SJSA1 (cell line): ENCODE data around the gene ALKBH1. TPM values are rescaled to one million over a fixed set of nuclear protein-coding genes. Genes with fewer than 3 reads are reported as not detected.
"Not testable (repeated sequence)": the region's sequence is repeated elsewhere in the genome, so short reads cannot be mapped to it uniquely, and the experiment has no call there.

Source experiments
- DNase-seq, 2 experiments: peaks; one replicate each; pipeline ENCODE4 v3.0.0-alpha.2; 2015 to 2020; ENCODE audit warnings: low spot score in 2 of 2, low read depth in 1 of 2
- H3K27ac ChIP-seq: fragments of 250-450 bp; sonication (Bioruptor Pico); 2 replicates; pipeline ENCODE4 v1.5.1; 2020; ENCODE audit warnings: mild to moderate bottlenecking, moderate library complexity
- H3K27me3 ChIP-seq: fragments of 250-450 bp; sonication (Bioruptor Pico); replicated peaks from 2 replicates; pipeline ENCODE4 v1.5.1; 2020; ENCODE audit warnings: mild to moderate bottlenecking, moderate library complexity
- H3K36me3 ChIP-seq: fragments of 250-450 bp; sonication (Bioruptor Pico); 2 replicates; pipeline ENCODE4 v1.5.1; 2020; ENCODE audit warnings: mild to moderate bottlenecking
- H3K4me1 ChIP-seq: fragments of 250-450 bp; sonication (Bioruptor Pico); replicated peaks from 2 replicates; pipeline ENCODE4 v1.6.1; 2021; ENCODE audit warnings: mild to moderate bottlenecking
- H3K4me3 ChIP-seq: fragments of 250-450 bp; sonication (Bioruptor Pico); 2 replicates; pipeline ENCODE4 v1.5.1; 2020; ENCODE audit warnings: mild to moderate bottlenecking
- H3K9me3 ChIP-seq: fragments of 250-450 bp; sonication (Bioruptor Pico); replicated peaks from 2 replicates; pipeline ENCODE4 v1.5.1; 2020; ENCODE audit warnings: mild to moderate bottlenecking
- total RNA-seq: library from RNA; depleted of rRNA; stranded (reverse); fragments of >200 nt; shearing (Covaris generic); gene quantifications from 2 replicates; pipeline ENCODE4 v1.2.3, GENCODE V29; 2014

The ALKBH1 gene
- total RNA-seq, 1 experiment from 2014 or later, result 13.7 TPM

DNA sequence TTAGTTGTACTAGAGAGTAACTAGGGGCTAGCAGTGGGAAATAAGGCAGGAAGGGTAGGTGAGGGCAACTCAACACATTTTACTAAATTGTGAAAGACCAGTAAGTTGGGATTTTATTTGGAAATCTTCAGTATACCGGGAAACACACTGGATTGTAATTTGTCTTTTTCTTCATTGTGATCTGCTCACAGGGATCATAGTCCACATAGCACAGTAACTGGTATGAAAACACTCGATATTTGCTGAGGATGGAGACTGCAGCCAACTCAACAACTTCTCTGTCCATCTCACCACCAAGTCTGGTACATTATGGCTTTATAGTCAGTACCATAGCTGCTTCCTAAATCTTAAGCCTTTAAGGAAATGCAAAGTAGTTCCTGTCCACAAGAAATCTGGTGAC, 2.5 kb upstream of the ALKBH1 start:
- no peak overlapping the region for H3K27ac ChIP-seq
- no peak overlapping the region for H3K4me3 ChIP-seq
- no peak for DNase-seq
- H3K36me3 ChIP-seq, result peaks cover 55% of the 10 kb centered on the region
- H3K27me3 ChIP-seq, result no peaks in the 10 kb centered on the region
- no peaks in the 10 kb centered on the region for H3K9me3 ChIP-seq
- H3K4me1 ChIP-seq, result peaks cover 14% of the 10 kb centered on the region

DNA sequence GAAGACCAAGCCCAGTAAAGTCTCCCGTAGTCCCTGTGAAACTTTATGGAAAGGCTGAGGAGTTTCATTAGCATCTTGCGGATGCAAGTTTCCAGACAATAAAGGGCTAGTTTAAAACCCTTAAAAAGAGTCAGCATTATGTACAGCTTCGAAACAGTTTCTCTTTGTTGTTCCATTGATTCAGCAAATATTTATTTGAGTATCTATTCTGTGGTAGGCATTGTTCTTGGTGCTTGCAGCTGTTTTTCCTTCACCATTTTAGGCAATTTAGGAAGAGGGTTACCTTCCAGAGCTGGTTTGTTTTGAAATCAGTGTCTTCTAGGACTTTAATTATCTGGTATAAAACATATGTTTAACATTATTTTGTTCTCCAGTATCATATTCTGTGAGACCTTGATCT, 1.6 kb upstream of the ALKBH1 start:
- H3K9me3 ChIP-seq, result no peaks in the 10 kb centered on the region
- peak overlapping the region; percentile 72 for H3K4me3 ChIP-seq
- DNase-seq, result no peak

DNA sequence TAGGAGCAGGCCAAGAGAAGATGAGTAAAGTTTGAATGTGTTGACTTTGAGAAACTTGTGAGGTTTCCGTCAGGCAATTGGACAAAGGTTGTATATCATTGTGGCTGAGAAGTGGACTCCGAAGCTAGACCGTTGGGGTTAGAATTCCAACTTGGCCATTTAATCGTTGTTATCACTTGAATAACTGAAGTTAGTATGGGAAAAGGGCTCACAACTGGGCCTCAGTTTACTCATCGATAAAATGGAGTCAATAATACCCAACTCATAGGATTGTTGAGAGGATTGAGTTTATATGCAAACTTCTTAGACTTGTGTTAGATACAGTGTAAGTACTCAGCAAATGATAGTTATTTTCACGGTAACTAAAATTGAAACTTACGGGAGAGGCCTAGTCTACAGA, 926 bp upstream of the ALKBH1 start:
- H3K4me3 ChIP-seq, result peak overlapping the region; percentile 72
- no peak overlapping the region for H3K27ac ChIP-seq
- no peaks in the 10 kb centered on the region for H3K9me3 ChIP-seq
- no peaks in the 10 kb centered on the region for H3K27me3 ChIP-seq
- peaks cover 51% of the 10 kb centered on the region for H3K36me3 ChIP-seq
- H3K4me1 ChIP-seq, result peaks cover 14% of the 10 kb centered on the region
- no peak for DNase-seq

More for the DNA sequence above, 1.6 kb upstream of the ALKBH1 start:
- H3K27me3 ChIP-seq, result no peaks in the 10 kb centered on the region
- peaks cover 14% of the 10 kb centered on the region for H3K4me1 ChIP-seq
- peaks cover 51% of the 10 kb centered on the region for H3K36me3 ChIP-seq
- no peak overlapping the region for H3K27ac ChIP-seq

DNA sequence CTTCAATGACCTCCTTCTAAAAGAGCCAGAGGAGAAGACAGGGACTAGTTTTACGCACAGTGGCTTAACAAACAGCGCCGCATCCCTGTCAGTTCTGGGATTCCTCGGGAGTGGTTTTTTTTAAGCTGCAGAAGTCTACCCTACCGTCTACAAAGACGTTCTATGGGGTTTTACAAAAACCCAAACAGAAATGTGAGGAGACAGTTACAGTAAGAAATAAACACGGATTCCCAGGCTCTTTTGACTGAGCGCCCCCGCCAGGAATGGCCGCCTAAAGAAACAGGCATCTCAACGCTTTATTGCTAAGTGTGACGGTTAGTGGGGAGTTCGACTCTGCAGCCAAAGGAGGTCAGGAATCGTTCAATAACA, 484 bp downstream of the ALKBH1 start:
- H3K4me1 ChIP-seq, result peaks cover 14% of the 10 kb centered on the region
- H3K27ac ChIP-seq, result no peak overlapping the region
- no peaks in the 10 kb centered on the region for H3K9me3 ChIP-seq
- peak overlapping the region; percentile 72 for H3K4me3 ChIP-seq
- DNase-seq, result peak in 1 of 2 experiments; percentile 42
- H3K36me3 ChIP-seq, result peaks cover 47% of the 10 kb centered on the region
- no peaks in the 10 kb centered on the region for H3K27me3 ChIP-seq

DNA sequence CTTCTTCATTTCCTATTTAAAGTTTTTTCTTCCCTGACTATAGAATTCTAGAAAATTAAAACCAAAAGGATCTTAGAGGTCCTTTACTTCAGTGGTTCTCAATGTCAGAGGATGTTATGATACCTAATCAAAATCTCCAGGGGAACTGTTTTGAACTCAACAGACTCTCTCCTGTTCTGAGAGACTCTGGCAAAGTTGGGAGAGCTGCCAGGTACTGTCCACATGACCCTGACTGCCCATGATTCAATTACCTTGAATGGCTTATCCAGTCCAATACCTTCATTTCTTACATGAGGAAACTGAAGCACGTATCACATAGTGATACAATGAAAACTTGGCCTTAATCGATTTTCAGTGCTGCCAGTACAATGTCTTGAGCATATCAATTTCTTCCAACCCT, 16.6 kb downstream of the ALKBH1 start:
- Histone ChIP-seq H3K36me3 (peaks cover 50% of the 10 kb centered on the region), H3K27ac (no peak overlapping the region), H3K4me3 (no peak overlapping the region), H3K4me1 (no peaks in the 10 kb centered on the region), H3K27me3 (no peaks in the 10 kb centered on the region), H3K9me3 (no peaks in the 10 kb centered on the region)
- DNase-seq, result no peak

DNA sequence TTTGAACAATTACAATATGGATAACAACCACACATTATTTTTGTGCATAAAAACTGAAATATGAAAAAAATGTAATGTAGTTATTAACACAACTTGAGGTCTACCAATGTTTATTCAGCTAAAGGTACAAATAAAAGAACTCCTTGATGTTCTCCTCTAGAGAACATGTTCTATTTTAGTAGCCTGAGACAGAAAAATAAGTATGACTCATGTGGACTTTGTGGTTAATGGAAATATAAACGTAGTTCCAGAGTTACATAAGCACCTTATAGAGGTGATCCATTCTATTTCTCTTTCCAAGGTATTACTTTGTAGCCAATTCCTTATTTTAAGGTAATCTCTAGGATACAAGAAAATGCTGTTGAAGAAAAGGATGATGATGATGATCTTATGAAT, 25.7 kb downstream of the ALKBH1 start:
- H3K4me3 ChIP-seq, result no peak overlapping the region
- H3K27me3 ChIP-seq, result no peaks in the 10 kb centered on the region
- H3K36me3 ChIP-seq, result peaks cover 18% of the 10 kb centered on the region; the same call in 1 of the 2 replicates
- DNase-seq, result peak in 1 of 2 experiments; percentile 45
- no peak overlapping the region for H3K27ac ChIP-seq
- H3K9me3 ChIP-seq, result no peaks in the 10 kb centered on the region
- H3K4me1 ChIP-seq, result peaks cover 21% of the 10 kb centered on the region

DNA sequence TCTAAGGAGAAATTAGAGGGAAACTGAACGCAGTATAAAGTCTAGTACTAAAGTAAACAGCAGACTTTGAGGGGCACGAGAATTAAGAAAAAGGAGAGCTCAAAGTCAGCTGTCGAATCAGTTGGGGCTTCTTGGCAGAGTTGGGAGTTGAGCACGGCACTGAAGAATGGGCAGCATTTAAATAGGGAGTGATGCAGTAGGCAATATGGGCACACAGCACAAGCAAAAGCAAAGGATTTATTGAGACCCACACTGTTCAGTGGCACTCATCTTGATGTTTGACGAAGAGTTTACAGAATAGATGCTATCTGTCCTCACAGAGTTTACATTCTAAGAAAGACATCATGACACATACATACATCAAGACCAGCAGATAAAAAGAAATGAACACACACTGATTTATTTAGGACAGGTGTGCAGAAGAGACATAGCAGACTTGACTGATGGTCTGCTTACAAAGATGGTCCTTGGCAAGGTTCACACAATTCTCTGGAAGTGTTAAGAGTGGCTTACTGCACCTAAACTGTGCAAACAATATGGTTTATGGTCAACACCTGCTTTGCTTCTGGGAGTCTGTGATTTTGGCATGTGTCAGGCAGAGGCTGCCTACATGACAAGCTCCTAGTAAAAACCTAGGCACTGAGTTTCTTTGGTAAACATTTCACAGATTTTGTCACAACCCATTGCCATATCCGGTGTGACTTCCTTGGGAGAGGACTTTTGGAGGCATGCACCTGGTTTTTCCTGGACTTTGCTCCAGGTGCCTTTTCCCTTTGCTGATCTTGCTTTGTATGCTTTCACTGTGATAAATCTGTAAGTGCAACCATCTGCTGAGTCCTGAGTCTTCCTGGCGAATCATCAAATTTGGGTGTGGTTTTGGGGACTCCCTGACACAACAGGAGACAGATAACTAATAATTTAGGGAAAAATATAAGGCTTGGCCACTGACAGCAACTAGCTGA, 26.3 kb downstream of the ALKBH1 start:
- Histone ChIP-seq H3K27me3 (no peaks in the 10 kb centered on the region), H3K4me3 (no peak overlapping the region), H3K9me3 (no peaks in the 10 kb centered on the region), H3K4me1 (peaks cover 21% of the 10 kb centered on the region), H3K27ac (no peak overlapping the region; the same call in 1 of the 2 replicates), H3K36me3 (peaks cover 18% of the 10 kb centered on the region; the same call in 1 of the 2 replicates)
- DNase-seq, result peak in 1 of 2 experiments; percentile 22

DNA sequence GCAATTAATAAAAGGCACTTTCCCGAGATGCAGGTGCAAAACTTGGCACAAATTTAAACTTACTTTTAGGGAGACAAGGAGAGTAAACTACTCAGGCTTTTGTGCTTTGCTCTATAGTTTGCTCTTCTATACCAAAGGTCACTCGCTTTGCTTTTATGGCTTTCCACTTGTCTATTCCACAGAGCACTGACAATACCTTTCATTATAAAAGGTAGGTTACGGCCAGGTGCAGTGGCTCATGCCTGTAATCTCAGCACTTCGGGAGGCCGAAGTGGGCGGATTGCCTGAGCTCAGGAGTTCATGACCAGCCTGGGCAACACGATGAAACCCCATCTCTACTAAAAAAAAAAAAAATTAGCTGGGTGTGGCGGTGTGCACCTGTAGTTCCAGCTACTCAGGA, 32.9 kb downstream of the ALKBH1 start:
- Histone ChIP-seq H3K4me1 (no peaks in the 10 kb centered on the region), H3K36me3 (peaks cover 32% of the 10 kb centered on the region), H3K27ac (no peak overlapping the region), H3K4me3 (no peak overlapping the region), H3K27me3 (no peaks in the 10 kb centered on the region), H3K9me3 (no peaks in the 10 kb centered on the region)
- DNase-seq, result no peak

DNA sequence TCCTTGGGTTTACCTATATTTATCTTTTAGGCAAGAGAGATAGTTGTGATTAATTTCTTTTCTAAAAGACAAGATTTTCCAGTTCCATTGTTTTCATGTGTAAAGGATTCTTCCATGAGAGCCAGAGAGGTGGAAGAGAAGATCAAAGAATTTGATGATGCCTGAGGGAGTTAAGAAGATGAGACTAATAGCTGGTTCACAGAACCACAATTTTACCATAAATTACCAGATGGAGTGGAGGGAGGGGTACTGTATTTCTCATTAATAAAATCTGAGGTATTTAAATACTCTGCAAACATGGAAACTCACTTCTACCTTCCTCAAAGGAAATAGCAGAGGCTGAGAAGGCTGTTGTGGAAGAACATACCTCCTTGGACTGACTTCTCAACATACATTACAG, 34.6 kb downstream of the ALKBH1 start:
- Histone ChIP-seq H3K36me3 (peaks cover 24% of the 10 kb centered on the region), H3K4me1 (no peaks in the 10 kb centered on the region), H3K27me3 (no peaks in the 10 kb centered on the region), H3K4me3 (no peak overlapping the region), H3K9me3 (no peaks in the 10 kb centered on the region), H3K27ac (no peak overlapping the region)
- DNase-seq, result no peak

DNA sequence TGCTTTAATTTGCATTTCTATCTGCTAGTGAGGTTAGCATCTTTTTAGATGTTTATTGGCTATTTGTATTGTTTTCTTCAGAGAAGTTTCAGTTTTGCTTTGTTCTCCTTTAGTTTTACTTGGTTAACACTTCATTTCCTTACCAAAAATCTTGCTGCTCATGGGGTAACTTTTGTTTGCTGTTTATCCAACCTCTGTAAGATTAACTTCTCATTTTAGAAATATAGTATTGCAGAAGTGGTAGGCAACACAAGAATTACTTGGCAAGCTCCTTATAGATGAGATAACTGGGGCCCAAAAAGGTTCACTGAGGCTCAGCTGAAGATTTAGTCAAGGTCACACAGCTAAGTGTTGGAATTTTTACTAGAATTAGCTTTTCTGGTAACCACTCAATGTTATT, 40.5 kb downstream of the ALKBH1 start:
- Histone ChIP-seq H3K9me3 (no peaks in the 10 kb centered on the region), H3K4me1 (peaks cover 8% of the 10 kb centered on the region), H3K4me3 (no peak overlapping the region), H3K27ac (no peak overlapping the region), H3K36me3 (no peaks in the 10 kb centered on the region), H3K27me3 (no peaks in the 10 kb centered on the region)
- DNase-seq, result no peak

DNA sequence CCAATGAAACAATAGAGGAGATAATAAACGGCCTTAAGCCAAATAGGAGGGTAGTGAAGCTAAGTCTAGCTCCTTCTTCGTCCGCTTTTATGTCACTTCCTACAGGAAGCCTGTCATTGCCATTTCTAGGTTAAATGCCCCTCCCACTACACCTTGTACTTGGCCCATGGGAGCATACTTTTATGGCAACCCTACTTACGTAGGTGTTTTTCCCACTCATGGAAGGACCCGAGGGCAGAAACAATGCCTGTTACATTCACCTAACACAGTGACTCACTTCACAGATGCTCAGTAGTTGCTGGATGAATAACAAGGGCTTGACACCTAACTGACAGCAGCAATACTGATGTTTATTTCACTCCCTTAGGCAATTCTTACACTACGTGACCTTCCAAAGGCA, 44.5 kb downstream of the ALKBH1 start:
- H3K9me3 ChIP-seq, result no peaks in the 10 kb centered on the region
- H3K4me1 ChIP-seq, result peaks cover 8% of the 10 kb centered on the region

DNA sequence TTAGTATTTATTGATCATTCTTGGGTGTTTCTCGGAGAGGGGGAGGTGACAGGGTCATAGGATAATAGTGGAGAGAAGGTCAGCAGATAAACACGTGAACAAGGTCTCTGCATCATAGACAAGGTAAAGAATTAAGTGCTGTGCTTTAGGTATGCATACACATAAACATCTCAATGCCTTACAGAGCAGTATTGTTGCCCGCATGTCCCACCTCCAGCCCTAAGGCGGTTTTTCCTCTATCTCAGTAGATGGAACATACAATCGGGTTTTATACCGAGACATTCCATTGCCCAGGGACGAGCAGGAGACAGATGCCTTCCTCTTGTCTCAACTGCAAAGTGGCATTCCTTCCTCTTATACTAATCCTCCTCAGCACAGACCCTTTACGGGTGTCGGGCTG, 46.3 kb downstream of the ALKBH1 start:
- H3K4me1 ChIP-seq, H3K9me3 ChIP-seq, H3K4me3 ChIP-seq, DNase-seq, H3K27ac ChIP-seq, H3K27me3 ChIP-seq, H3K36me3 ChIP-seq: not testable (repeated sequence)

More for the DNA sequence above, 44.5 kb downstream of the ALKBH1 start:
- H3K36me3 ChIP-seq, result no peaks in the 10 kb centered on the region
- no peaks in the 10 kb centered on the region for H3K27me3 ChIP-seq
- H3K4me3 ChIP-seq, result no peak overlapping the region
- H3K27ac ChIP-seq, result no peak overlapping the region
- peak in 1 of 2 experiments; percentile 12 for DNase-seq

DNA sequence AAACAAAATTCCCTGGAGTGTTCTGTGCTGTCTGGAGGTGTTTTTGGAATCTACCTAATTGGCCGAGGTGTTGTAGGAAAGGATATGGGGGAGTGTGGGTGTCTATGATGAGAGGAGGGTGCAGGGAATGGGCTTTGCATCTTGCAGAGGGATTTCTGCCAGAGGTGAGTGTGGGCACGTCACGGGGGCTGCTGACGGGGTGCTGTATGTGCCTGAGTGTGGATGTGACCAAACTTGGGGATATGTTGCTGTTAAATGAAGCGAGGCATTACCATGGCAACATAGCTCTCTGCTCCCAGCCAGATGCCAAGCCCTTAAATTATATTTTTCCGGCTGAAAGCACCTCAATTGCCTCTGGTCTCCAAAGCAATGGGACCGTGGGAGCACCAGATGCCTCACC, 47.1 kb downstream of the ALKBH1 start:
- no peak for DNase-seq
- H3K36me3 ChIP-seq, result no peaks in the 10 kb centered on the region
- peaks cover 8% of the 10 kb centered on the region for H3K4me1 ChIP-seq
- no peaks in the 10 kb centered on the region for H3K27me3 ChIP-seq
- H3K27ac ChIP-seq, result no peak overlapping the region
- H3K9me3 ChIP-seq, result no peaks in the 10 kb centered on the region
- H3K4me3 ChIP-seq, result no peak overlapping the region

DNA sequence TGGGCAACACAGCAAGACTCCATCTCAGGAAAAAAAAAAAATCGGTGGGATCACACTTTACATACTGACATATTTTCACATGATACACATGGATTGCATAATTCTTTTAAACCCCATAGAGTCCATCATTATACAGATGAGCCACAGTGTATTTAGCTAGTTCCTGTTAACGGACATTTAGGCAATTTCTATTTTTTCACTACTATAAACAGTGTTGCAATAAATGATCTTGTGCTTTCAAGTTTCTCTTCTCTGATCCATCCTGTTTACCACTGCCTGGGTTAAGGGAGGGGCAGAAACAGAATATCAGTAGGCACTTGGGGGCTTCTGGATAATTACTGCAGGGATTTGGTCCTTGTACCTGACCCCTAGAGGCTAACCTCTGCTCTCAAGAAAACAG, 48.0 kb downstream of the ALKBH1 start:
- H3K36me3 ChIP-seq, result no peaks in the 10 kb centered on the region
- DNase-seq, result no peak
- H3K9me3 ChIP-seq, result no peaks in the 10 kb centered on the region
- H3K4me1 ChIP-seq, result peaks cover 8% of the 10 kb centered on the region
- H3K27me3 ChIP-seq, result no peaks in the 10 kb centered on the region
- H3K27ac ChIP-seq, result no peak overlapping the region
- no peak overlapping the region for H3K4me3 ChIP-seq
